Measurements from ENCODE around the gene DGUOK.
A peak's percentile ranks its signal among the peaks of the same experiment; 100 is the strongest.
"Not testable (repeated sequence)": the region's sequence is repeated elsewhere in the genome, so short reads cannot be mapped to it uniquely, and the experiment has no call there.

DGUOK gene

DNA sequence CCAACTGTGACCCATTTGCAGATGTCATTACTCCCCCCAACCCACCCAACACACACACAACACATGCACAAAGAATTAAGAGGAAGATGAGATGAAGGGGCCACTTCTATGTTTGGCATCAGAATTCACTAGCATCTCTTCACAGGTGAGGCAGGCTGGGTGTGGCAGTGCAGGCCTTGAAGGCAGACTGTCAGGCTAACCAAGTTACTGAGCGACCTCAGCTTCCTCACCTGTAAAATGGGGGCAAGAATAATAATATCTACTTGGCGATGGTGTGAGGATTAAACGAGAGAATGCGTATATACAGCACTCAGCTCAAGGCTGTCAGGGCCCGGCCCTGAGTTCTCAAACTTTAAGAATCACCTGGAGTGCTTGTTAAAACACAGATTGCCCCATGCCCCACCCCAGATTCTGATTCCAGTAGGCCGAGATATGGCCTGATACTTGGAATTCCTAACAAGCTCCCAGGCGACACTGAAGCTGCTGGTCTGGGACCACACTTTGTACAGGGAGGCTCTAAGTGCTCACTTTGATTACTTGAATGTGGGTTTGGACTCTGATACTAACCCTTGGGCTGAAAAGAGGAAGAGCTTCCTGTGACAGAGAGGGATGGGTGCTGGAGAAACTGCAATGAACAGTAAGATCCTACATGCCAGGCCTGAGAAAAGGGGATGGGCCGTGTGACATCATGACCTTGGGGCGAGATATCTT, 32.8 kb upstream of the DGUOK start:
- no peak overlapping the region for H3K27ac Mint-ChIP-seq (ENCODE audit: low read depth)
- H3K36me3 Mint-ChIP-seq (ENCODE audit: insufficient read depth), result no peaks in the 10 kb centered on the region
- DNase-seq (ENCODE audit: low spot score in 2 of 2), result no peak
- H3K27me3 Mint-ChIP-seq, result no peaks in the 10 kb centered on the region
- ATAC-seq (replicated peaks; ENCODE audit: extremely low read depth, poor library complexity, severe bottlenecking), result no peak
- peaks cover 18% of the 10 kb centered on the region for H3K4me1 Mint-ChIP-seq
- H3K4me3 Mint-ChIP-seq, result no peak overlapping the region
- H3K9me3 Mint-ChIP-seq, result no peaks in the 10 kb centered on the region

DNA sequence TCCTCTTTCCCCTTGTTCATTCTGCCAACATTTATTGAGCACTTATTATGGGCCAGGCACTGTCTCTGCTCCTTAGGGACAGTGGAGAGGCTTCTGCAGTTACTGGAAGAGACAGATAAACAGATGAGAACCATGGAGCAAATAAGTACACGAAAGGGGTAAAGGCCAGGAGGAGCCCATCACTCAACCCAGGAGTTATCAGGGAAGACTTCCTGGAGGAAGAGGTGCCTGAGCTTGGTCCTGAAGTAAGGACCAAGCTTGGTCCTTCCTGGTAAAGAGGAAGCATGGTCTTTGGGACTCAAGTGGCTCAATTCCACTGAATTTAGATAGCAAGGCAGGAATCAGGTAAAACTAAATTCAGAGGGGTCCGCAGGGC, 32.2 kb upstream of the DGUOK start:
- Mint-ChIP-seq H3K27me3 (no peaks in the 10 kb centered on the region), H3K4me3 (no peak overlapping the region), H3K9me3 (no peaks in the 10 kb centered on the region), H3K36me3 (ENCODE audit: insufficient read depth) (no peaks in the 10 kb centered on the region), H3K27ac (ENCODE audit: low read depth) (no peak overlapping the region), H3K4me1 (peaks cover 18% of the 10 kb centered on the region)
- ATAC-seq (replicated peaks; ENCODE audit: extremely low read depth, poor library complexity, severe bottlenecking) (no peak), DNase-seq (ENCODE audit: low spot score in 2 of 2) (no peak)

DNA sequence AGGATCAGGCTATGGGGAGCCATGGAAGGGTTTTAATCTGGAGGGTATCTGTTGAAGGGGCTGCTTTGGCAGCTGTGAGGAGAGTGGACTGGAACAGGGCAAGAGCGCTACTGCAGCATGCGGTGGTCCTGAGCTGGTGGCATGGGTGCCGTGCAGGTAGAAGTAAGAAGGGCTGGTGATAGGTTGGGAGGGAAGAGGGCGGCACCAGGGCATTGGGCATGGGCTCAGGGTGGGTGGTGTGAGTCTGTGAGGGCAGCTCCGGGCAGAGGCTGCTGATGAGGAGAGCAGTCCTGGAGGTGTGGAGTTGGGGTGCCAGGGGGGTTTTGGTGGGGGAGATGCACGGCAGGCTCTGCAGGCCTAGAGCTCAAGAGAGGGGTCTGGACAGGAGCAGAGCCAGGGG, 31.8 kb upstream of the DGUOK start:
- DNase-seq (ENCODE audit: low spot score in 2 of 2) (no peak), ATAC-seq (replicated peaks; ENCODE audit: extremely low read depth, poor library complexity, severe bottlenecking) (no peak)
- Mint-ChIP-seq H3K36me3 (ENCODE audit: insufficient read depth) (no peaks in the 10 kb centered on the region), H3K4me1 (peaks cover 18% of the 10 kb centered on the region), H3K27ac (ENCODE audit: low read depth) (no peak overlapping the region), H3K4me3 (no peak overlapping the region), H3K27me3 (no peaks in the 10 kb centered on the region), H3K9me3 (no peaks in the 10 kb centered on the region)

DNA sequence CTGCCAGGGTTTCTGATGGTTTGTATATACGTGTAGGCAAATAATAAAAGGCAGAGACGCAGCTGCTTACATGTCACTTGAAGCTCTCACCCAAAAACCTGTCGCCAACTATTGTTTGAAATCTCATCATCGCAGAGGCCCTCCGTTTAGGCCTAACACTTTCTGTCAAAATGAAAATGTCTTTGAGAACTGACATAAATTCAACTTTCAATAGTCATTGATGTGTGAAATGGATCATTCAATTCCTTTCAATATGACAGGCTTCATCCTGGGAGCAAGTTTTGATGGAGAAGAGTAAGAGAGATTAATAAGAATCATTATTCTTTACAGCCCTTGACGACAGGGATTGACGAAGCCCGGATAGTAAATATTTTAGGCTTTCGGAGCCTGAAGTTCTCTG, 31.2 kb upstream of the DGUOK start:
- H3K27ac Mint-ChIP-seq (ENCODE audit: low read depth), result no peak overlapping the region
- no peaks in the 10 kb centered on the region for H3K27me3 Mint-ChIP-seq
- no peak for ATAC-seq (replicated peaks; ENCODE audit: extremely low read depth, poor library complexity, severe bottlenecking)
- H3K4me3 Mint-ChIP-seq, result no peak overlapping the region
- no peak for DNase-seq (ENCODE audit: low spot score in 2 of 2)
- H3K36me3 Mint-ChIP-seq (ENCODE audit: insufficient read depth), result no peaks in the 10 kb centered on the region
- H3K4me1 Mint-ChIP-seq, result peaks cover 18% of the 10 kb centered on the region
- no peaks in the 10 kb centered on the region for H3K9me3 Mint-ChIP-seq

DNA sequence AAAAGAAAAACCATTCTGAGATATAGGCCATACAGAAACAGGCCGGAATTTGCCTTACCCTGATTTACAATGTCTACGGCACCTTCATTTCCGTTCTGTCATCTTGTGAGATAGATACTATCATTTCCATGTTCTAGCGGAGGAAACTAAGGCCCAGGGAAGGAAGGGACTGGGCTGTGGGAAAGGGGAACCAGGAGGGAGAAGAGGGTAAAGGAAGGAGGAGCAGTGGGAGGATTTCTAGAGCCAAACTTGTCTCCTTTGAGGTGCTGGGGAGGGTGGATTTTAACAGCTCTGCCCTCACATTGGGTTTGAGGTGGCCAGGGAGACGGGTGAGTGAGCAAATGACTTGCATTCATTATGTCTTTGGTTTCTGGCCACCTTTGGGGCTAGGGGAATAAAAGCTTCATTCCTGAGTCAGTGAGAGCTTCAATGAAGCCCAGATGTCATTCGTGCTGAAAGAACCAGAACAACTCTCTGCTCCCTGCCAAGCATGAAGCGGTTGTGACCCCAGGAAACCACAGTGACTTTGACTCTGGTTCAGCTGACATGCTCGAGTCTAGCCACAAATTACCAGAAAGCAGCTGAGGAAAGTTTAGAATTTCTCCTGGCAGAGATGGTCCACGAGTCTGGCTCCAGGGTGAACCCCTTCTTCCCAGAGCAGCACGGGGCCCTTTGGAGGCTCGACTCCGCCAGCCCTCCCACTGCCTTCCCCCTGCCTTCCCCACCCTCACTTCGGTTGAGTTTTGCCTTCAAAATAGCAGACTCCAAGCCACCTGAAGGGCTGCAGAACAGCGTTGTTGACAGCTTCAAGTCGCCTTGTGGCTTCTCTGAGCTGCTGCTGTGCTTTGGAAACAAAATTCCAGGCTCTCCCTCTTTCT, 30.1 kb upstream of the DGUOK start:
- ATAC-seq (replicated peaks; ENCODE audit: extremely low read depth, poor library complexity, severe bottlenecking) (peak; percentile 75), DNase-seq (ENCODE audit: low spot score in 2 of 2) (no peak)
- Mint-ChIP-seq H3K4me1 (peaks cover 18% of the 10 kb centered on the region), H3K4me3 (no peak overlapping the region), H3K9me3 (no peaks in the 10 kb centered on the region), H3K36me3 (ENCODE audit: insufficient read depth) (no peaks in the 10 kb centered on the region), H3K27me3 (no peaks in the 10 kb centered on the region), H3K27ac (ENCODE audit: low read depth) (no peak overlapping the region)

DNA sequence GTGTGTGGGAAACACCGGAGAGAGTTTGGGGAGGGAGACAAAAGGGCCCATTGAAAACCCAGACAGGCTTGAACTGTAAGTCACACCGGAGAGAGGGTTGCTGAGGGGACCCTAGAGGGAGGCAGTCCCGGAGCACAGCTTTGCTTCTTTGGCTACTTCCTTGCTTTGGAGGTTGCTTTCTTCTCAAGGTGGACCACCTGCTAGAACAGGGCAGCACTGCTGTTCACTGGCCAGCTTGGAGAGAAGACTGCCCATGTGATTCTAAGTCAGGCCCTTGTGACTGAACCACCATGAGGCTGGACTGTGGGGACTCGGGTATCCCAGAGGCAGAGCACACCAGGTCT, 29.5 kb upstream of the DGUOK start:
- DNase-seq (ENCODE audit: low spot score in 2 of 2), result no peak
- Mint-ChIP-seq H3K4me1 (peaks cover 18% of the 10 kb centered on the region), H3K27ac (ENCODE audit: low read depth) (no peak overlapping the region), H3K27me3 (peaks cover 2% of the 10 kb centered on the region), H3K9me3 (no peaks in the 10 kb centered on the region), H3K4me3 (no peak overlapping the region), H3K36me3 (ENCODE audit: insufficient read depth) (no peaks in the 10 kb centered on the region)
- no peak for ATAC-seq (replicated peaks; ENCODE audit: extremely low read depth, poor library complexity, severe bottlenecking)

DNA sequence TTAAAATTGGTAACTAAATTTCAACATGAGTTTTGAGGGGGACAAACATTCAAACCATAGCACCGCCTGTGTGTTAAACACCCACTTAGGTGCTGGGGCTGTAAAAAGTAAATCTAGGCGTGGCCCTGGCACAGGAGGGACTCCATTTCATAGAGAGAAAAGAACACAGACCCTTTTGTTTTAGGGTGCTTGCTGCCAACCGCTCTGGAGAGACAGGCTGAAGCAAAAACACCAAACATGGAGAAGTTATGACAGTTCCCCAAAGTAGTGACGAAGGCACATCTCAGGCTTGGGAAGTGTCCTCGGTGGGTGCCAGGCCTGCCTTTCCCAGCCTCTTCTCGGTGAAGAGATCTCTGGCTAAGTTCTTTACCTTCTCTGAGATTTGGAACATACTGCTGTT, 28.7 kb upstream of the DGUOK start:
- Mint-ChIP-seq H3K4me3 (no peak overlapping the region), H3K27ac (ENCODE audit: low read depth) (no peak overlapping the region), H3K4me1 (peaks cover 18% of the 10 kb centered on the region), H3K27me3 (peaks cover 9% of the 10 kb centered on the region), H3K36me3 (ENCODE audit: insufficient read depth) (no peaks in the 10 kb centered on the region), H3K9me3 (no peaks in the 10 kb centered on the region)
- DNase-seq (ENCODE audit: low spot score in 2 of 2) (no peak), ATAC-seq (replicated peaks; ENCODE audit: extremely low read depth, poor library complexity, severe bottlenecking) (no peak)

DNA sequence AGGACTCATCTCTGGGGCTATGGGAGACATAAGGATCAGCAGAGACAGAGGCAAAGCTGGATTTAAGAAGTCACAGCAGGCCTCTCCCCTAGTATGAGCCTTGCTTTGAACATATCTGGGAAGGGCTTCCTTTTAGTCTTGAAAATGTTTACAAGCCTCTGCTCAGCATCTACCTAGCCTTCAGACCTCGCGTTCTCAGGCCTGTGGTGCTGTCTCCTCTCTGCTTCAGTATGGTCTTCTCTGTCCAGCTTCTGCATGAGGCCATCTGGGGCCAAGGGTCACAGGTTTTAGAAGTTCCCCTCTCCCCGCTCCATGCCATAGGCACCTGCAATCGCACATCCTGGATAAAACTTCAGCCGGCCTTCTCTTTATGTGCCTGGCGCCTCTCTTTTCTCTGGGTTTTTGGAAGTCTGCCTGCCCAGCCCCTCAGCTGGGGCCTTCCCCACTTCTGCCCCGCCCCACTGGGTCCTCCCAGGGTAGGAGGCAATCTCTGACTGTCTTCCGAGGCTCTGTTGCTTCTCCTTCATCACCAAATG, 26.8 kb upstream of the DGUOK start:
- H3K9me3 Mint-ChIP-seq, result no peaks in the 10 kb centered on the region
- peaks cover 11% of the 10 kb centered on the region for H3K4me1 Mint-ChIP-seq
- H3K27ac Mint-ChIP-seq (ENCODE audit: low read depth), result no peak overlapping the region
- no peak overlapping the region for H3K4me3 Mint-ChIP-seq
- no peaks in the 10 kb centered on the region for H3K36me3 Mint-ChIP-seq (ENCODE audit: insufficient read depth)
- ATAC-seq (replicated peaks; ENCODE audit: extremely low read depth, poor library complexity, severe bottlenecking) (no peak), DNase-seq (ENCODE audit: low spot score in 2 of 2) (no peak)
- H3K27me3 Mint-ChIP-seq, result peaks cover 10% of the 10 kb centered on the region

DNA sequence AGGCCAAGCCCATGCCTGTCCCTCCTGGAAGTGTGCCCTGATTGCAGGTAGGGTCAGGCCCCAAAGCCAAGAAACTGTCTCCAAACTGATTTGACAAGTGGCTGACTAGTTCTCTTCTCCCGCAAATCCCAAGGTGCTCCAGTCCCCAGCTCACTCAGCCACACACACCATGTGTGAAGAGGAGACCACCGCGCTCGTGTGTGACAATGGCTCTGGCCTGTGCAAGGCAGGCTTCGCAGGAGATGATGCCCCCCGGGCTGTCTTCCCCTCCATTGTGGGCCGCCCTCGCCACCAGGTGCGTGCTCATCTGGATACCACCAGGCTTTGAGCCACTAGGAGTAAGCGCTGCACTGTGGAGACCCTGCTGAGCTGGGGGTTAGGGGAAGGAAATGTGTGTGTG, 25.5 kb upstream of the DGUOK start:
- H3K27me3 Mint-ChIP-seq, result peaks cover 10% of the 10 kb centered on the region
- H3K36me3 Mint-ChIP-seq (ENCODE audit: insufficient read depth), result no peaks in the 10 kb centered on the region
- H3K9me3 Mint-ChIP-seq, result no peaks in the 10 kb centered on the region
- H3K4me3 Mint-ChIP-seq, result no peak overlapping the region
- DNase-seq (ENCODE audit: low spot score in 2 of 2) (no peak), ATAC-seq (replicated peaks; ENCODE audit: extremely low read depth, poor library complexity, severe bottlenecking) (no peak)
- peaks cover 5% of the 10 kb centered on the region for H3K4me1 Mint-ChIP-seq
- H3K27ac Mint-ChIP-seq (ENCODE audit: low read depth), result no peak overlapping the region

DNA sequence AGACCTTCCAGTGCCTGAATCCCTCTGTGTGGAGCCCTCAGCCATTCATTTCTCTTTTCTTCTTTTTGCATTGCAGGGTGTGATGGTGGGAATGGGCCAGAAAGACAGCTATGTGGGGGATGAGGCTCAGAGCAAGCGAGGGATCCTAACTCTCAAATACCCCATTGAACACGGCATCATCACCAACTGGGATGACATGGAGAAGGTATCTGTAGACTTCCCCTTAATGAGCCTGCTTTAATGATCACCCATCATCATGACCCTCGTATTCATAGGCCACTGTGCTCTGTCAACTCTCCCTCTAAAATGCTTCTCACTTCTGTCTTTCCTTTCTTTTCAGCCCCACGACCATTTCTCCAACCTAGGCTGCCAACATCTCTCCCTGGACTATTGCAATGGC, 24.4 kb upstream of the DGUOK start:
- Mint-ChIP-seq H3K4me1 (no peaks in the 10 kb centered on the region), H3K36me3 (ENCODE audit: insufficient read depth) (no peaks in the 10 kb centered on the region)

DNA sequence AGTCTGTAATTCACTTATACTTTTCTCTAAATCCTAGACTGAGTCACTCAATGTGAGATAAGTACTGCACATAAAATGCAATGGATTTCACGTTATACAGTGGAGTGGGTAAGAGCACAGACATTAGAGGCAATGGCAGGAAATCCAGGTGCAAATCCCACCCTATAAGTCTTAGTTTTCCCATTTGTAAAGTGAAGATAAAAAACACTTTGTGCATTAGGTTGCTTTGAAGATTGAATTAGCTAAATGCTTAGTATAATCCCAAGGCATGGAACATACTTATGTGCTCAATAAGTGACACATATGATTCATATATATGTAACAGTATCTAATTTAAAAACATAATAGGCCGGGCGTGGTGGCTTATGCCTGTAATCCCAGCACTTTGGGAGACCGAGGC, 23.4 kb upstream of the DGUOK start:
- ATAC-seq (replicated peaks; ENCODE audit: extremely low read depth, poor library complexity, severe bottlenecking) (no peak), DNase-seq (ENCODE audit: low spot score in 2 of 2) (no peak)
- Mint-ChIP-seq H3K27ac (ENCODE audit: low read depth) (no peak overlapping the region), H3K9me3 (no peaks in the 10 kb centered on the region), H3K4me1 (no peaks in the 10 kb centered on the region), H3K36me3 (ENCODE audit: insufficient read depth) (no peaks in the 10 kb centered on the region), H3K27me3 (peaks cover 10% of the 10 kb centered on the region), H3K4me3 (no peak overlapping the region)

More for the DNA sequence above, 24.4 kb upstream of the DGUOK start:
- no peaks in the 10 kb centered on the region for H3K9me3 Mint-ChIP-seq
- no peak overlapping the region for H3K4me3 Mint-ChIP-seq
- DNase-seq (ENCODE audit: low spot score in 2 of 2), result no peak
- ATAC-seq (replicated peaks; ENCODE audit: extremely low read depth, poor library complexity, severe bottlenecking), result no peak
- peaks cover 10% of the 10 kb centered on the region for H3K27me3 Mint-ChIP-seq
- H3K27ac Mint-ChIP-seq (ENCODE audit: low read depth), result no peak overlapping the region

DNA sequence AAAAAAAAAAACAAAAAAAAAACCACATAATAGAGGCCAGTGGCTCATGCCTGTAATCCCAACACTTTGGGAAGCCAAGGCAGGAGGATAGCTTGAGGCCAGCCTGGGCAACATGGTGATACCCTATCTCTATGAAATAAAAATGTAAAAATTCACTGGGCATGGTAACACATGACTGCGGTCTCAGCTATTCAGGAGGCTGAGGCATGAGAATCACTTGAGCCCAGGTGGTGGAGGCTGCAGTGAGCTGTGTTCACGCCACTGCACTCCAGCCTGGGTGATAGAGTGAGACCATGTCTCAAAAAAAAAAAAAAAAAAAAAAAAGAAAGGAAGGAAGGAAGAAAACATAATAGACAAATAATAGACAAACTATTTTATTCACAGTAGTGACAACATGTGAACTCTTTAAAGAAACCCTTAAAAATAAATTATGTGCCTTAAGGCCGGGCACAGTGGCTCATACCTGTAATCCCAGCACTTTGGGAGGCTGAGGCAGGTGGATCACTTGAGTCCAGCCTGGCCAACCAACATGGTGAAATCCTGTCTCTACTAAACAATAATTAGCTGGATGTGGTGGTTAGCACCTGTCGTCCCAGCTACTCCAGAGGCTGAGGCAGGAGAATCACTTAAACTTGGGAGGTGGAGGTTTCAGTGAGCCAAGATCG, 22.6 kb upstream of the DGUOK start:
- ATAC-seq (replicated peaks; ENCODE audit: extremely low read depth, poor library complexity, severe bottlenecking); H3K9me3 Mint-ChIP-seq; H3K4me3 Mint-ChIP-seq; H3K36me3 Mint-ChIP-seq (ENCODE audit: insufficient read depth); H3K4me1 Mint-ChIP-seq; DNase-seq (ENCODE audit: low spot score in 2 of 2); H3K27ac Mint-ChIP-seq (ENCODE audit: low read depth): not testable (repeated sequence)
- H3K27me3 Mint-ChIP-seq, result peaks cover 10% of the 10 kb centered on the region

All from central memory CD8-positive, alpha-beta T cell (primary cell).